Sigmoid colon (tissue), 4 donors: ENCODE data around the gene DIPK1C.

ENCODE experiments used
- POLR2AphosphoS5 ChIP-seq, 4 donors: sonication (generic); formaldehyde crosslinking; IDR thresholded peaks; one replicate each; pipeline ENCODE4 v1.6.1; 2017; ENCODE audit warnings: antibody characterized with exemption in 4 of 4
- TF ChIP-seq, protein P1 (sequence below), 4 experiments: fragments of 450-650 bp in 3 of 4; fragments of 200-600 bp in 1 of 4; IDR thresholded peaks; one replicate each; pipeline ENCODE4 v1.5.1; 2016 to 2019; ENCODE audit warnings: antibody characterized with exemption in 4 of 4, mild to moderate bottlenecking in 3 of 4, moderate library complexity in 2 of 4

- TF ChIP-seq, protein P1, sequence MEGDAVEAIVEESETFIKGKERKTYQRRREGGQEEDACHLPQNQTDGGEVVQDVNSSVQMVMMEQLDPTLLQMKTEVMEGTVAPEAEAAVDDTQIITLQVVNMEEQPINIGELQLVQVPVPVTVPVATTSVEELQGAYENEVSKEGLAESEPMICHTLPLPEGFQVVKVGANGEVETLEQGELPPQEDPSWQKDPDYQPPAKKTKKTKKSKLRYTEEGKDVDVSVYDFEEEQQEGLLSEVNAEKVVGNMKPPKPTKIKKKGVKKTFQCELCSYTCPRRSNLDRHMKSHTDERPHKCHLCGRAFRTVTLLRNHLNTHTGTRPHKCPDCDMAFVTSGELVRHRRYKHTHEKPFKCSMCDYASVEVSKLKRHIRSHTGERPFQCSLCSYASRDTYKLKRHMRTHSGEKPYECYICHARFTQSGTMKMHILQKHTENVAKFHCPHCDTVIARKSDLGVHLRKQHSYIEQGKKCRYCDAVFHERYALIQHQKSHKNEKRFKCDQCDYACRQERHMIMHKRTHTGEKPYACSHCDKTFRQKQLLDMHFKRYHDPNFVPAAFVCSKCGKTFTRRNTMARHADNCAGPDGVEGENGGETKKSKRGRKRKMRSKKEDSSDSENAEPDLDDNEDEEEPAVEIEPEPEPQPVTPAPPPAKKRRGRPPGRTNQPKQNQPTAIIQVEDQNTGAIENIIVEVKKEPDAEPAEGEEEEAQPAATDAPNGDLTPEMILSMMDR (IDR thresholded peaks at IDR 0.05) = no peak
- no peak for TF ChIP-seq POLR2AphosphoS5 (IDR thresholded peaks at IDR 0.05)
These were observed 25.6 kb upstream of the DIPK1C start for GRCh38 chr18:74482697-74483096.
